ENCODE measurements around the gene STK16.

DNA sequence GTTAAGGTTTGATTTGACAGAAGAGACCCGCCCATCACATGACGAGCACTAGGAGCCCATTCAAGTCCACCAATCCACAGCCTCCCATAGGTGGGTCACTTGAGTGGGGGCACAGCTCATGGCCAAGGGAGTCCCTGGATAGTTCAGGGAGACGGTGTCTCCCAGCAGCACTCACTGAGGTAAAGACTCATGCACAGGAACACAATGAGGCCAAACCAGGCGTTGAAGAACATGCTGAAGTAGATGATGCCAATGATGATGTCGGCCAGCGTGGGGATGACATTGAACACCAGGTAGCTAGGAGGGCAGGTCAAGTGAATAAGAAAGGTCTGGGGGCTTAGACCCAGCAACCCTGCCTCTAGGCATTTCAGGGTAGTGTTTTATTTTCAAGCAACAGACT lies 30.5 kb upstream of the STK16 start:
- TF ChIP-seq YY1 (IDR thresholded peaks at IDR 0.05; ENCODE audit: low read depth) (no peak), EP300 (IDR thresholded peaks at IDR 0.05; ENCODE audit: borderline replicate concordance) (no peak), RAD21 (IDR thresholded peaks at IDR 0.05; ENCODE audit: low read depth) (no peak), TEAD4 (IDR thresholded peaks at IDR 0.05) (no peak), TAF1 (IDR thresholded peaks at IDR 0.05; ENCODE audit: low read depth) (no peak), ZBTB7A (IDR thresholded peaks at IDR 0.05; ENCODE audit: low read depth) (no peak), REST (IDR thresholded peaks at IDR 0.05; ENCODE audit: low read depth) (no peak), TCF12 (IDR thresholded peaks at IDR 0.05; ENCODE audit: low read depth) (no peak), CREB1 (IDR thresholded peaks at IDR 0.05; ENCODE audit: low read depth) (no peak), FOXM1 (IDR thresholded peaks at IDR 0.05; ENCODE audit: borderline replicate concordance, low read depth) (no peak), USF1 (IDR thresholded peaks at IDR 0.05) (no peak), NFIC (IDR thresholded peaks at IDR 0.05) (no peak)
- TF ChIP-seq, protein P1, sequence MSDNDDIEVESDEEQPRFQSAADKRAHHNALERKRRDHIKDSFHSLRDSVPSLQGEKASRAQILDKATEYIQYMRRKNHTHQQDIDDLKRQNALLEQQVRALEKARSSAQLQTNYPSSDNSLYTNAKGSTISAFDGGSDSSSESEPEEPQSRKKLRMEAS (IDR thresholded peaks at IDR 0.05), result no peak
